Activated T-cell treated with anti-CD3 and anti-CD28 coated beads, Interleukin-2, amount 50 U/mL, for 72 hours (primary cell): ENCODE data around the gene SLC41A3. TPM values are rescaled to one million over a fixed set of nuclear protein-coding genes. Genes with fewer than 3 reads are reported as not detected.

Source experiments
- ATAC-seq, 2 donors: fragments of 150-1000 bp; cut with Tn5 transposase; replicated peaks in 1 of 2; 2 replicates each; pipeline ENCODE4 v1.10.0; 2021; ENCODE audit warnings: moderate library complexity in 2 of 2, mild to moderate bottlenecking in 1 of 2
- DNase-seq, 2 donors: peaks; one replicate each; pipeline ENCODE4 v3.0.0; 2021 to 2022; ENCODE audit warnings: mixed read lengths in 1 of 2
- H3K27ac Mint-ChIP-seq: one replicate; pipeline ENCODE4 v1.8.0; 2022; ENCODE audit warnings: mild to moderate bottlenecking, moderate library complexity, mixed read lengths
- H3K27me3 Mint-ChIP-seq: one replicate; pipeline ENCODE4 v1.8.0; 2022; ENCODE audit warnings: low read depth, mixed read lengths
- H3K36me3 Mint-ChIP-seq, 2 donors: one replicate each; pipeline ENCODE4 v1.8.0; 2022; ENCODE audit warnings: mixed read lengths in 2 of 2, mild to moderate bottlenecking in 1 of 2; ENCODE audit not compliant: insufficient read depth in 2 of 2
- H3K4me1 Mint-ChIP-seq: one replicate; pipeline ENCODE4 v1.8.0; 2022; ENCODE audit warnings: low read depth, mixed read lengths
- H3K4me3 Mint-ChIP-seq, 2 donors: one replicate each; pipeline ENCODE4 v1.8.0; 2022; ENCODE audit warnings: mild to moderate bottlenecking in 2 of 2, mixed read lengths in 2 of 2, moderate library complexity in 2 of 2
- H3K9me3 Mint-ChIP-seq, 2 donors: one replicate each; pipeline ENCODE4 v1.8.0; 2022; ENCODE audit warnings: mixed read lengths in 2 of 2
- total RNA-seq, 2 donors: library from RNA; stranded (reverse); gene quantifications; one replicate each; pipeline ENCODE4 v1.2.3, GENCODE V29; 2022

SLC41A3 gene
- total RNA-seq, 2 donors from 2014 or later: 32.3 to 34.5 TPM

DNA sequence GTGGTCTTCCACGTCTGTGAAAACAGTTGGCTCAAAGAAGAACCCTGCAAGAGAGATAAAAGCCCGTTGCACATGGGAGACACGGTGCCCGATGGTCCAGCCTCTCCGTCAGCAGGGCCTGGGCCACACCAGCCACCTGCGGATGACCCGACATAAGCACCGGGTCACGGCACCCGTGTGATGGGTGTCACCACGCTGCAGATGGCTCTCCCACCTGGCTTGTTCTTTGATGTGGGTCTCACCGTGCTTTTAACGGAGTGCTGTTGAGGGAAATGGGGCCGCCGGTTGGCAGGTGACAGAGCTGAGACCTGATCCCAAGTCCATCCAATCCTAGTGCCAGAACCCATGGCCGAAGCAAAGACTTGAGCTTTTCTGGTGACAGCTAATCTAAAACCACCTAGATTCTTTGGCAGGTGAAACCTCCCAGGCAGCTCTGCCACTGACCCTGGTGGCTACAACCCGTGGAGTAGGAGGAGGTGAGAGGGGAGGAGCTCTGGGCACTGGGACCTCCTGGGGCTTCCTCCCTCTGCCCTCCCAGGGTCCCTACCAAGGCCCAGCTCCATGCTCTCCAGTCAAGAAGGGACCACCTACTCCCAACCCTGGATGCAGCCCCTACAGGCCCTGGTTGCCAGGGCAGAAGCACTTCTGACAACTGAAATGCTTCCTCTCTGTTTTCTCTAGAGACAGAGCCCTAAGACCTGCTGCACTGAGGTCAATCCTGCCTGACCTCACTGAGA, 23.4 kb upstream of the SLC41A3 start:
- no peak overlapping the region for H3K27ac Mint-ChIP-seq
- ATAC-seq (no peak), DNase-seq (no peak)
- no peaks in the 10 kb centered on the region for H3K36me3 Mint-ChIP-seq
- H3K9me3 Mint-ChIP-seq: no peaks in the 10 kb centered on the region
- no peaks in the 10 kb centered on the region for H3K27me3 Mint-ChIP-seq
- H3K4me1 Mint-ChIP-seq: no peaks in the 10 kb centered on the region
- no peak overlapping the region for H3K4me3 Mint-ChIP-seq

DNA sequence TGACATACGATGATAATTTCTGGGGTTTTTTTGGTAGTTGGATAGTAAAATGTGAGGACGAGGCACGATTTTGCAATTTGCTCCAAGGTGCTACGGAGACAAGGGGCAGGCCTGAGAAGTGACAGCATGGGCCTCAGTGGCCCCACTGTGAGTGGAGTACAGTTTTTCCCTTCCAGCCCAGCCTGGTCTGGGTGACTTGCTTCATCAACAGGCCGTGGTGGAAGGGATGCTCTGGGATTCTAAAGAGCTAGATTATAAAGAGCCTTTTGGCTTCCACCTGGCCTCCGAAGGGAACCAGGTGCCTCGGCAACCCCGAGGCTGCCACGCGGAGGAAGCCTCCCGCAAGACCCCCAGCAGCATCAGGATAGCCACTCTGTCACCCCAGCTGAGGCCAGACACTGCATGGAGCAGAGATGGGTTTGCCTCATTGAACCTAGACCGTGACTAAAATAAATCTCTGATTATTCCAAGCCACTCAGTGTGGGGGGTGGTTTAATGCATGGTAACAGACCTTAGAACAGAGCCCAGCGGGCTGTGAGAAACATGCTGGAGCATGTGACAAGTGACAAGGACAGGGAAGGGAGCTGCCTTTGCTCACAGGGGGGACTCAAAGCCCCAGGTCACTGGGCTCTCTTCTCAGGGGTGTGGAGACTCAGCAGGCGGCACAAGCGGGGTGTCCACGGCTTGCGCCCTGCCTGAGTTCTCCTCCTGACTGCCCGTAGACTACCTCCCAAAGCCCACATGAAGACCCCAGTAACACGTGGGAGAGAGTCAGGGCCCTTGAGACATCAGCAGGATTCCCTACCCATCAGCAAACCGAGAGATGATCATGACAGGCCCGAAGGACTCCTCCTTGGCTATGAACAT, 22.6 kb upstream of the SLC41A3 start:
- Mint-ChIP-seq H3K36me3 (no peaks in the 10 kb centered on the region), H3K4me3 (no peak overlapping the region), H3K4me1 (no peaks in the 10 kb centered on the region), H3K9me3 (no peaks in the 10 kb centered on the region), H3K27ac (no peak overlapping the region), H3K27me3 (no peaks in the 10 kb centered on the region)
- no peak for ATAC-seq
- DNase-seq: no peak

DNA sequence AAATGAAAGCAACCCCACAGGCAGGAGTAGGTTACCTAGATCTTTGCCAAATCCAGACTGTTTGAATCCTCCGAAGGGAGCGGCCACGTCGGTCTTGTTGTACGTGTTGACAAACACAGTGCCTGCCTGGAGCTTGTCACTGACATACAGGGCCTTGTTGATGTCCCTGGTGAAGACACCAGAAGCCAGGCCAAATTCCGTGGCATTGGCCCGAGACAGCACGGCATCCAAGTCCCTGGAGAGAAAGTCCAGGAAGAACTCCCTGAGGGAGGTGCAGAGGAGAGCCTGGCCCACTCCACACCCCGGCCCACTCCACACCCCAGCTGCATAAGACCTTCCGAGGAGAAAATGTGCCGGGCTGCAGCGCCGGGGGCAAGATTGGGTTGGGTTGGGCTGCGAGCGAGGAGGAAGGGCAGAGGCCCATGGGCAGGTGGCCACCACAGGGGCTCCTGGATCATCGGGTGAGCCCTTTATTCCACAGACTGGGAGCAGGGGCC, 21.8 kb upstream of the SLC41A3 start:
- no peak overlapping the region for H3K4me3 Mint-ChIP-seq
- ATAC-seq (no peak), DNase-seq (no peak)
- H3K36me3 Mint-ChIP-seq: no peaks in the 10 kb centered on the region
- H3K9me3 Mint-ChIP-seq: no peaks in the 10 kb centered on the region
- H3K4me1 Mint-ChIP-seq: no peaks in the 10 kb centered on the region
- H3K27ac Mint-ChIP-seq: no peak overlapping the region
- no peaks in the 10 kb centered on the region for H3K27me3 Mint-ChIP-seq

DNA sequence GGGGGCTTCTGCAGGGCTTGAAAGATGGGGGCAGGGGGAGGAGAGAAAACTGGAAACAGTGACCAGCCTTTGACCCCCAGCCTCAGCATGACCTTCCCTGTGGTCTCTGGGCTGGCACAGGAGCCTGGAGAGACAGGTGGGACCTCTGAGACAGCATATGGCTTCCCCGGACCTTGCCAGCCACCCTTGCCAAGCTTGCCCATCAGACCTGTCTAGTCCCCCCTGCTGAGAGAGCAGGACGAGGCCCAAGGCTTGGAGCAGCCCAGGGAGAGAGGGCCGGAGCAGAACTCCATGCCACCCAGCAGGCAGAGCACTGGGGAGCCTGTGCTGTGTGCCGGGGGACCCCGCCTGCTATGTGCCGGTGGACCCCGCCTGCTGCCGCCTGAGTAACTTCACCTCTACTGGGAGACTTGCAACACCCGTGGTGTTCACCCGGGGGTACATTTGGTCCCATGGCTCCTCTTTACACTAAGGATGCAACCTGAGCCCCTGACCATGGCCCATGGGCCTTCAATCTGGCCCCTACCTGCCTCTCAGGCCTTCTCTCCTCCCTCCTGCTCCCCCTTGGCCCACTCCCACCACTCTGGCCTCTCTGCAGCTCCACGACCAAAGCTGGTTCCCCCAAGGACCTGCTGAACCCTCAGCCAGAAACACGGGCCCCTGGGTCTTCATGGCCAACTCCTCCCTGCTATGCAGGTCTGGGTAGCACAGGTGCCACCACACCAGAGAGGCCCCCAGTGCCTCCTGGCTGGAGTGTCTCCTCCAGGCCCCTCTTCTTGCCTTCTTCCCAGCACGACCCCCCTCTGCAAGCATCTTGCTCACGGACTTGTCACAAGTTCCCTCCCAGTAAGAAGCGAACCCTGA, 21.1 kb upstream of the SLC41A3 start:
- Mint-ChIP-seq H3K4me1 (no peaks in the 10 kb centered on the region), H3K4me3 (no peak overlapping the region), H3K9me3 (no peaks in the 10 kb centered on the region), H3K36me3 (no peaks in the 10 kb centered on the region), H3K27me3 (no peaks in the 10 kb centered on the region), H3K27ac (no peak overlapping the region)
- DNase-seq (no peak), ATAC-seq (no peak)

GRCh38 chr3:126104028-126104635, 20.2 kb upstream of the SLC41A3 start:
- DNase-seq (no peak), ATAC-seq (no peak)
- no peak overlapping the region for H3K4me3 Mint-ChIP-seq
- H3K36me3 Mint-ChIP-seq: no peaks in the 10 kb centered on the region
- H3K9me3 Mint-ChIP-seq: no peaks in the 10 kb centered on the region
- no peaks in the 10 kb centered on the region for H3K27me3 Mint-ChIP-seq
- H3K4me1 Mint-ChIP-seq: no peaks in the 10 kb centered on the region
- H3K27ac Mint-ChIP-seq: no peak overlapping the region

DNA sequence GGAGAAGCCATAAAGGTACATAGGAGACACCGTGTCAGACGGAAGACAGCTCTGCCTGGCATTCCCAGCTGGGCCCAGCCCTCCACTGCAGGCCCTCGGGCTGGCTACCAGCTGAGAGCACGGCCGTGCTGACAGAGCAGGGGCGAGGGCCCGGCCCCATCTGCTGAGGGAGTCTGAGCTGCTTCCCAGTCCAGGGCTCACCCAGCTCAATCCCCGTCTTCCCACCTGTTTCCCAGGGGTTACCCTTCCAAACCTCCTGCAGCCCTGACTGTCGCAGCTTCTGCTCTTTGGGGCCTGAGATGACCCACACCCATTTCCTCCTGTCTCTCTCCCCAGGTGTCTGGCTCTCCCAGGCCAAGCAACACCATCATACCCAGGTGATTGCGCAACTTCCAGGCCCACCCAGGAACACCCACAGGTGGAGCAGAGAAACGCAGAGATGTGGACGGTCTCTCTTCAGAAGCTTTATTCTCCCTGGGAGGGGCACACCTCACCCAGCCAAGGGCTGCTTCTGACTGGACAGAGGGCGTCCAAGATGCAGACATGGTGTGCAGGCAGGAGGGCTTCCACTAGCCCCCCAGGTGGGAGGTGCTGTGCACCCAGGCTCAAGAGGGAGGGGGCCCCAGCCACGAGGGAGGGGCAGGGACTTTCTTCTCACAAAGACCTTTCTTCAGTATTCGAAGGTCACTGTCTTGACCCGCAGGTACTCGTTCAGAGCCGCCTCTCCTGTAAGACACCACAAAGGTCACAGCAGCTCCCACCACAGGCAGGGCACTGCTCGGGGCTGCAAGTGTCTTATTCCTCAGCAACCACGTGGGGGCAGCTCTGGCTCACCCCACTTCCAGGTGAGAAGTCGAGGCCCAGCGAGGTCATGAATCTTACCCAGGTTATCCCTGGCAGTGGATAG, 19.4 kb upstream of the SLC41A3 start:
- ATAC-seq (no peak), DNase-seq (no peak)
- H3K4me3 Mint-ChIP-seq: no peak overlapping the region
- no peaks in the 10 kb centered on the region for H3K9me3 Mint-ChIP-seq
- H3K36me3 Mint-ChIP-seq: no peaks in the 10 kb centered on the region
- no peaks in the 10 kb centered on the region for H3K27me3 Mint-ChIP-seq
- no peaks in the 10 kb centered on the region for H3K4me1 Mint-ChIP-seq
- H3K27ac Mint-ChIP-seq: no peak overlapping the region

GRCh38 chr3:126102530-126102951, 18.6 kb upstream of the SLC41A3 start:
- H3K27ac Mint-ChIP-seq: no peak overlapping the region
- H3K4me3 Mint-ChIP-seq: no peak overlapping the region
- H3K27me3 Mint-ChIP-seq: no peaks in the 10 kb centered on the region
- H3K9me3 Mint-ChIP-seq: no peaks in the 10 kb centered on the region
- H3K4me1 Mint-ChIP-seq: no peaks in the 10 kb centered on the region
- DNase-seq (no peak), ATAC-seq (no peak)
- no peaks in the 10 kb centered on the region for H3K36me3 Mint-ChIP-seq

DNA sequence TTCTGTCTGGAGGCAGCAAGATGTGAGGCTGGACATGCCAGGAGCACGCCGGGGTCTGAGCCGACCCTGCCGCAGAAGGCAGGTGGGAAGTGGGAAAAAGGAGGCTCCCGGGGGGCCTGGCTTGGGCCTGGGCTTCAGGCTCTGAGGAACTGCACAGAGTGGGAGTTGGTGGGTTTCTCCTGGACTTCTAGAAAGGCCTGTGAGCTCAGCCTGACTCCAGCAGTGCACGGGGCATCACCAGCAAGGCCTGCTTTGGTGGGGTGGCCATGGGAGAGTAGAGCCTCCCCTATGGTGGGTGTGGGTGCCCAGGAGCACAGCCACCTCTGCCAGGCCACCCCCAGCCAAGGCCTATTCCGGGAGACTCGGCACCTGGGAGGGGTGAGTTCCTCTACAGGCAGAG, 18.1 kb upstream of the SLC41A3 start:
- no peaks in the 10 kb centered on the region for H3K27me3 Mint-ChIP-seq
- no peak overlapping the region for H3K4me3 Mint-ChIP-seq
- H3K27ac Mint-ChIP-seq: no peak overlapping the region
- ATAC-seq (no peak), DNase-seq (no peak)
- H3K9me3 Mint-ChIP-seq: peaks cover 0 to under 1% of the 10 kb centered on the region in 2 donors
- H3K4me1 Mint-ChIP-seq: no peaks in the 10 kb centered on the region
- no peaks in the 10 kb centered on the region for H3K36me3 Mint-ChIP-seq

- Mint-ChIP-seq H3K27ac (no peak overlapping the region), H3K9me3 (peaks cover 3 to 4% of the 10 kb centered on the region in 2 donors), H3K36me3 (no peaks in the 10 kb centered on the region), H3K27me3 (no peaks in the 10 kb centered on the region), H3K4me1 (no peaks in the 10 kb centered on the region), H3K4me3 (no peak overlapping the region)
- ATAC-seq (no peak), DNase-seq (no peak)
Observed at GRCh38 chr3:126101521-126101982, 17.6 kb upstream of the SLC41A3 start.

DNA sequence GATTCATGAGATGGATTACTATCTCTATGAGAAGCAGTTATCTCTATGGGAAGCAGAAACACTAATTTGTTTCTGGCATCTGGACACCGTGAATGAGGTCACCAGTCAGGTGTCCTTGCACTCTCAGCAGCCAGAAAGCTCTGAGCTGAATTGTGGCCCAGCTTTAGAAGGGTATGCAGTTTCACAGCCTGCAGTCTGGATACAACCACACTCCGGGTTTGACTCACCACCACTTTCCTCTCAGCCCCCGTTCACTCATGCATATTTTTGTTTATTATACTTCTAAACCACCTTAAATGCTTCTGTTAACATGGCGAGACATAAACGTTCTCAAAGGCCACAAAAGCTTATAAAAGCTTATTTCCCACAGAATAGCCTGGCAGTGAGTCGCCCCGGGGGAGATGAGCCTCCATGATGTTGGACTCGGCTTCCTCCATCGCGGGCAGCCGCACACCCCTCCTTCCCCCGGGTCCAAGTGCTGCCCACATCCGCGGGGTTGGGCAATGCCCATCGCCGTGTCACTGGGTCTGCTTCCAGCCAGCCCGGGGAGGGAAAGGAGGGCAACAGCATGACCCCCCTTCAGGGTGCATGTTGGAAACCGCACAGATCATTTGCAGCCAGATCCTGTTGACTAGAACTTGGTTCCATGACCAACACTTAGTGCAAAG, 16.8 kb upstream of the SLC41A3 start:
- Mint-ChIP-seq H3K4me3 (no peak overlapping the region), H3K36me3 (no peaks in the 10 kb centered on the region), H3K27me3 (no peaks in the 10 kb centered on the region), H3K27ac (no peak overlapping the region), H3K9me3 (peaks cover 3 to 4% of the 10 kb centered on the region in 2 donors), H3K4me1 (no peaks in the 10 kb centered on the region)
- DNase-seq (no peak), ATAC-seq (no peak)

DNA sequence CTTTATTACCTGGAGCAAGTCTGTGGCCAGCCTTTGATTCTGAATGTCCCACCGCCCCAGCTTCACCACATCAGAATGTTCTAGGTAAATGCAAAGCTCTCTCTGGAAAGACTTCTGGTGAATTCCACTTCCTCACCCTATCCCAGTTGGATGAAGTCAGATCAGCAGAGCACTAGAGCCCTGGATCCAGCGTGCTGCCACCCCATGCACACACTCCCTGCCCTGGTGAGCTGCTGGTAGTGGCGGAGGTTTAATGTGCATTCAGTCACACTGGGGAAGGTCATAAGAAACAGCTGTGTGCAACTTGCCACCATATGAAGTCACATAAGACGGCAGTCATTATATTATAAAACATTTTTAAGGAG, 16.3 kb upstream of the SLC41A3 start:
- H3K4me3 Mint-ChIP-seq: no peak overlapping the region
- DNase-seq: no peak
- H3K9me3 Mint-ChIP-seq: peaks cover 3 to 4% of the 10 kb centered on the region in 2 donors
- ATAC-seq: no peak
- H3K27me3 Mint-ChIP-seq: no peaks in the 10 kb centered on the region
- H3K4me1 Mint-ChIP-seq: no peaks in the 10 kb centered on the region
- no peak overlapping the region for H3K27ac Mint-ChIP-seq
- peaks cover 0 to 2% of the 10 kb centered on the region in 2 donors for H3K36me3 Mint-ChIP-seq
